ENCODE data around the gene BANF1. TPM values are rescaled to one million over a fixed set of nuclear protein-coding genes. Genes with fewer than 3 reads are reported as not detected.

Gene BANF1
- total RNA-seq, 1 experiment from 2014 or later, result 124 TPM

GRCh38 chr11:65960824-65961266 lies 41.5 kb upstream of the BANF1 start:
- Histone ChIP-seq H3K4me3 (ENCODE audit: low read length) (peak overlapping the region; percentile 95), H3K9ac (ENCODE audit: low read length) (peak overlapping the region; percentile 94), H3K4me2 (ENCODE audit: low read length) (peak overlapping the region; percentile 84), H3K36me3 (ENCODE audit: low read depth, low read length) (peaks cover 18% of the 10 kb centered on the region; the same call in 1 of the 2 replicates), H3K9me3 (ENCODE audit: low read length) (no peaks in the 10 kb centered on the region), H3K79me2 (ENCODE audit: low read length) (peaks cover 39% of the 10 kb centered on the region), H2AFZ (ENCODE audit: low read length) (peak overlapping the region; percentile 81), H3K27ac (ENCODE audit: low read length) (peak overlapping the region; percentile 66), H3K9me2 (replicated peaks; ENCODE audit: low read length) (no peaks in the 10 kb centered on the region), H3K4me1 (ENCODE audit: insufficient read depth, low read length) (peaks cover 8% of the 10 kb centered on the region), H3F3A (ENCODE audit: low read length, unreplicated experiment) (no peaks in the 10 kb centered on the region), H4K20me1 (ENCODE audit: low read length) (peaks cover 5% of the 10 kb centered on the region; the same call in 1 of the 2 replicates), H3K27me3 (ENCODE audit: low read length) (no peaks in the 10 kb centered on the region)
- TF ChIP-seq EZH2 (IDR thresholded peaks at IDR 0.05; ENCODE audit: low read length, unreplicated experiment) (no peak), CTCF (conservative IDR thresholded peaks at IDR 0.05; ENCODE audit: low read depth, low read length) (no peak), EZH2phosphoT487 (IDR thresholded peaks at IDR 0.05; ENCODE audit: borderline replicate concordance, low read length) (no peak)
- CTCF ChIA-PET, result interaction anchor here (0.7 kb wide), 1 partner anchor 352 kb away, joined by 3 read pairs; no protein-coding TSS in a partner anchor
- POLR2A ChIA-PET (ENCODE audit: unreplicated experiment), result no interaction called here
- ATAC-seq (peak; percentile 4; the same call in 1 of the 2 replicates), DNase-seq (no peak)
- no TSS peak for BruUV-seq (replicated peaks)
- intact Hi-C loops (cut with micrococcal nuclease), result loop anchor here (1.0 kb wide), 1 partner anchor 41 kb away; the partner anchor contains the start of genes BANF1 and EIF1AD

GRCh38 chr11:65961267-65962140 lies 40.8 kb upstream of the BANF1 start, which contains the start of gene SART1:
Gene SART1, plus strand, starts transcription at chr11:65961734. Its CDS starts 47 bp downstream, at chr11:65961781.
- H3K9ac ChIP-seq (ENCODE audit: low read length), result peak within 1 kb of the TSS; percentile 94
- TF ChIP-seq EZH2 (IDR thresholded peaks at IDR 0.05; ENCODE audit: low read length, unreplicated experiment) (no peak), CTCF (conservative IDR thresholded peaks at IDR 0.05; ENCODE audit: low read depth, low read length) (no peak), EZH2phosphoT487 (IDR thresholded peaks at IDR 0.05; ENCODE audit: borderline replicate concordance, low read length) (no peak)
- H3K9me2 ChIP-seq (replicated peaks; ENCODE audit: low read length), result no peaks in the 10 kb centered on the region
- H3K36me3 ChIP-seq (ENCODE audit: low read depth, low read length), result peaks cover 24% of the 10 kb centered on the region
- peaks cover 39% of the 10 kb centered on the region for H3K79me2 ChIP-seq (ENCODE audit: low read length)
- peaks cover 8% of the 10 kb centered on the region for H3K4me1 ChIP-seq (ENCODE audit: insufficient read depth, low read length)
- peak within 1 kb of the TSS; percentile 81 for H2AFZ ChIP-seq (ENCODE audit: low read length)
- CTCF ChIA-PET, result interaction anchor here (0.7 kb wide), 1 partner anchor 351 kb away, joined by 3 read pairs; no protein-coding TSS in a partner anchor
- POLR2A ChIA-PET (ENCODE audit: unreplicated experiment), result no interaction called here
- TSS peak; percentile 99 for BruUV-seq (replicated peaks)
- H4K20me1 ChIP-seq (ENCODE audit: low read length), result peaks cover 5% of the 10 kb centered on the region; the same call in 1 of the 2 replicates
- intact Hi-C loops (cut with micrococcal nuclease), result loop anchor here (1.0 kb wide), 1 partner anchor 41 kb away; the partner anchor contains the start of genes BANF1 and EIF1AD
- DNase-seq (peak; percentile 98), ATAC-seq (peak; percentile 96)
- H3K27ac ChIP-seq (ENCODE audit: low read length), result peak within 1 kb of the TSS; percentile 66
- H3F3A ChIP-seq (ENCODE audit: low read length, unreplicated experiment), result no peaks in the 10 kb centered on the region
- H3K4me3 ChIP-seq (ENCODE audit: low read length), result peak within 1 kb of the TSS; percentile 95
- peak within 1 kb of the TSS; percentile 84 for H3K4me2 ChIP-seq (ENCODE audit: low read length)
- no peaks in the 10 kb centered on the region for H3K27me3 ChIP-seq (ENCODE audit: low read length)
- H3K9me3 ChIP-seq (ENCODE audit: low read length), result no peaks in the 10 kb centered on the region

Measured in PC-3 (cell line).